Calu3 (cell line): ENCODE data around the gene MRFAP1L1. TPM values are rescaled to one million over a fixed set of nuclear protein-coding genes. Genes with fewer than 3 reads are reported as not detected.

ENCODE experiments used
- BruUV-seq: library from RNA; stranded (reverse); fragments of 400-500 nt; replicated peaks from 2 replicates; lab custom pipeline; 2021; lab: Mats Ljungman, UMichigan
- CTCF ChIA-PET: fragments of 300-600 bp; sonication (Branson Sonifier 250); formaldehyde crosslinking; loops from one replicate; lab custom pipeline; 2022; ENCODE audit warnings: antibody characterized with exemption; lab: Charles Lee
- DNase-seq: peaks from one replicate; pipeline ENCODE4 v3.0.0; 2022
- H3K27ac Mint-ChIP-seq: one replicate; pipeline ENCODE4 v1.8.0; 2022; ENCODE audit warnings: mixed read lengths; ENCODE audit not compliant: unreplicated experiment
- H3K27me3 Mint-ChIP-seq: one replicate; pipeline ENCODE4 v1.8.0; 2022; ENCODE audit warnings: mixed read lengths; ENCODE audit not compliant: unreplicated experiment
- H3K36me3 Mint-ChIP-seq: one replicate; pipeline ENCODE4 v1.8.0; 2022; ENCODE audit warnings: mild to moderate bottlenecking, moderate library complexity, mixed read lengths; ENCODE audit not compliant: insufficient read depth, unreplicated experiment
- H3K4me1 Mint-ChIP-seq: one replicate; pipeline ENCODE4 v1.8.0; 2022; ENCODE audit warnings: mild to moderate bottlenecking, low read depth, mixed read lengths; ENCODE audit not compliant: unreplicated experiment
- H3K4me3 Mint-ChIP-seq: one replicate; pipeline ENCODE4 v1.8.0; 2022; ENCODE audit warnings: mild to moderate bottlenecking, low read depth, moderate library complexity, mixed read lengths; ENCODE audit not compliant: unreplicated experiment
- H3K9me3 Mint-ChIP-seq: one replicate; pipeline ENCODE4 v1.8.0; 2022; ENCODE audit warnings: low read depth, mixed read lengths; ENCODE audit not compliant: unreplicated experiment
- CTCF ChIP-seq: fragments of 200-600 bp; IDR thresholded peaks from one replicate; pipeline ENCODE4 v1.8.0; 2022; ENCODE audit warnings: antibody characterized with exemption; ENCODE audit not compliant: unreplicated experiment
- intact Hi-C: fragments of 100-400 bp; cut with micrococcal nuclease; formaldehyde crosslinking; loops from one replicate; pipeline ENCODE4 v1.10.0; 2022; ENCODE audit not compliant: unreplicated experiment
- total RNA-seq: library from RNA; stranded (reverse); gene quantifications from 2 replicates; pipeline ENCODE4 v1.2.3, GENCODE V29; 2022

The MRFAP1L1 gene
- total RNA-seq, 1 experiment from 2014 or later: 31.7 TPM

- DNase-seq: no peak
- Mint-ChIP-seq H3K36me3 (peaks cover 48% of the 10 kb centered on the region), H3K4me1 (peaks cover 8% of the 10 kb centered on the region), H3K27ac (no peak overlapping the region), H3K27me3 (no peaks in the 10 kb centered on the region), H3K4me3 (no peak overlapping the region), H3K9me3 (peaks cover 5% of the 10 kb centered on the region)
- CTCF ChIA-PET: interaction anchor here (0.7 kb wide), 1 partner anchor 309 kb away, joined by 3 read pairs; no protein-coding TSS in a partner anchor
- intact Hi-C loops: no loop called here
- BruUV-seq: no TSS peak
- no peak for TF ChIP-seq CTCF
Measured at GRCh38 chr4:6699388-6699787, 10.3 kb downstream of the MRFAP1L1 start.

- peaks cover 57% of the 10 kb centered on the region for H3K36me3 Mint-ChIP-seq
- intact Hi-C loops: no loop called here
- CTCF ChIA-PET: no interaction called here
- H3K27me3 Mint-ChIP-seq: no peaks in the 10 kb centered on the region
- peaks cover 21% of the 10 kb centered on the region for H3K4me1 Mint-ChIP-seq
- no TSS peak for BruUV-seq
- H3K9me3 Mint-ChIP-seq: no peaks in the 10 kb centered on the region
- no peak overlapping the region for H3K4me3 Mint-ChIP-seq
- H3K27ac Mint-ChIP-seq: no peak overlapping the region
- no peak for DNase-seq
- no peak for TF ChIP-seq CTCF
Measured at GRCh38 chr4:6697131-6697530, 12.5 kb downstream of the MRFAP1L1 start.

GRCh38 chr4:6696611-6697010 lies 13.1 kb downstream of the MRFAP1L1 start:
- CTCF ChIA-PET: interaction anchor here (1.3 kb wide), 1 partner anchor 22 kb away, joined by 4 read pairs; a partner anchor contains a TSS
- no TSS peak for BruUV-seq

GRCh38 chr4:6695660-6696610 lies 13.7 kb downstream of the MRFAP1L1 start:
- peak overlapping the region; percentile 98 for H3K27ac Mint-ChIP-seq
- H3K4me1 Mint-ChIP-seq: peaks cover 21% of the 10 kb centered on the region
- peak; percentile 76 for DNase-seq
- no peaks in the 10 kb centered on the region for H3K9me3 Mint-ChIP-seq
- peak overlapping the region; percentile 98 for H3K4me3 Mint-ChIP-seq
- CTCF ChIA-PET: interaction anchor here (1.3 kb wide), 1 partner anchor 21 kb away, joined by 4 read pairs; a partner anchor contains a TSS
- peaks cover 57% of the 10 kb centered on the region for H3K36me3 Mint-ChIP-seq
- H3K27me3 Mint-ChIP-seq: no peaks in the 10 kb centered on the region
- BruUV-seq: no TSS peak
- TF ChIP-seq CTCF: no peak
- intact Hi-C loops: no loop called here

More at GRCh38 chr4:6696611-6697010, 13.1 kb downstream of the MRFAP1L1 start:
- TF ChIP-seq CTCF: no peak
- peak overlapping the region; percentile 98 for H3K27ac Mint-ChIP-seq
- peak overlapping the region; percentile 98 for H3K4me3 Mint-ChIP-seq
- intact Hi-C loops: no loop called here
- no peaks in the 10 kb centered on the region for H3K9me3 Mint-ChIP-seq
- peaks cover 21% of the 10 kb centered on the region for H3K4me1 Mint-ChIP-seq
- no peaks in the 10 kb centered on the region for H3K27me3 Mint-ChIP-seq
- no peak for DNase-seq
- peaks cover 57% of the 10 kb centered on the region for H3K36me3 Mint-ChIP-seq
